K562 (cell line): ENCODE results near the gene FGFRL1. TPM values are rescaled to one million over a fixed set of nuclear protein-coding genes. Genes with fewer than 3 reads are reported as not detected.

Source experiments
- ATAC-seq: fragments of 200-7000 bp; cut with Tn5 transposase; 3 replicates; pipeline ENCODE4 v1.9.1; 2020; ENCODE audit warnings: moderate library complexity
- BruUV-seq: library from RNA; stranded (reverse); fragments of 400-500 nt; replicated peaks from 2 replicates; lab custom pipeline; 2021; lab: Mats Ljungman, UMichigan
- CTCF ChIA-PET: fragments of 300-600 bp; formaldehyde crosslinking; extraction: SDS; loops from one replicate; lab custom pipeline; 2021; ENCODE audit warnings: low intra/inter-chr PET ratio; lab: Yijun Ruan, JAX
- POLR2A ChIA-PET: fragments of 300-600, 350-650 bp; sonication (Branson Sonifier 250); formaldehyde crosslinking; extraction: SDS; loops from one replicate; lab custom pipeline; 2021; ENCODE audit warnings: antibody characterized with exemption, inconsistent platforms; lab: Yijun Ruan, JAX
- DNase-seq, 4 experiments: peaks; one replicate each; pipeline versions ENCODE4 v3.0.0 to v3.0.0-alpha.2; 2011 to 2018; ENCODE audit warnings: low spot score in 3 of 4, mixed read lengths in 3 of 4; ENCODE audit errors: extremely low read depth in 1 of 4
- FAIRE-seq: peaks from 2 replicates; lab custom pipeline; 2011; peaks lifted over from hg19 to GRCh38; lab: Jason Lieb, UNC
- H2AFZ ChIP-seq: 2 replicates; pipeline ENCODE4 v1.6.0; 2011; ENCODE audit warnings: low read depth, low read length, control low read depth, inconsistent platforms
- H3K27ac ChIP-seq: fragments of 200-600 bp; 3 replicates; pipeline ENCODE4 v1.8.0; 2011; ENCODE audit warnings: low read depth, mild to moderate bottlenecking, control low read depth, inconsistent platforms, low read length, moderate library complexity, mixed read lengths; ENCODE audit errors: extremely low read depth
- H3K27me3 ChIP-seq, 2 experiments: fragments of 300-600 bp in 1 of 2; 2 replicates in 1 of 2; 3 replicates in 1 of 2; pipeline versions ENCODE4 v1.6.0 to v1.8.0; 2011; ENCODE audit warnings: inconsistent platforms in 2 of 2, low read length in 2 of 2, mild to moderate bottlenecking in 1 of 2, mixed read lengths in 1 of 2, moderate library complexity in 1 of 2; ENCODE audit not compliant: control insufficient read depth in 2 of 2, insufficient read depth in 2 of 2
- H3K36me3 ChIP-seq: fragments of 300-600 bp; 3 replicates; pipeline ENCODE4 v1.8.0; 2011; ENCODE audit warnings: mild to moderate bottlenecking, low read length, inconsistent platforms; ENCODE audit not compliant: control insufficient read depth, insufficient read depth
- H3K4me1 ChIP-seq, 2 experiments: fragments of 200-600 bp in 1 of 2; replicated peaks in 1 of 2; 2 replicates in 1 of 2; 3 replicates in 1 of 2; pipeline versions ENCODE4 v1.5.1 to v1.8.0; 2011; ENCODE audit warnings: inconsistent platforms in 2 of 2, low read length in 2 of 2, mild to moderate bottlenecking in 1 of 2, mixed read lengths in 1 of 2, moderate library complexity in 1 of 2; ENCODE audit not compliant: control insufficient read depth in 2 of 2, insufficient read depth in 2 of 2
- H3K4me2 ChIP-seq: 2 replicates; pipeline ENCODE4 v1.6.1; 2011; ENCODE audit warnings: low read length, control low read depth, inconsistent platforms, mixed read lengths; ENCODE audit not compliant: insufficient read depth
- H3K4me3 ChIP-seq: fragments of 200-600 bp; sonication (generic), shearing (Covaris generic); 2 replicates; pipeline ENCODE4 v1.5.1; 2016; ENCODE audit warnings: control low read depth, inconsistent platforms
- H3K79me2 ChIP-seq: fragments of 200-600 bp; 3 replicates; pipeline ENCODE4 v1.8.0; 2011; ENCODE audit warnings: low read length, inconsistent platforms; ENCODE audit not compliant: control insufficient read depth, insufficient read depth
- H3K9ac ChIP-seq, 2 experiments: 2 replicates each; pipeline versions ENCODE4 v1.6.0 to v1.6.1; 2011; ENCODE audit warnings: low read depth in 2 of 2, low read length in 2 of 2, control low read depth in 1 of 2, inconsistent platforms in 1 of 2, mild to moderate bottlenecking in 1 of 2, mixed read lengths in 1 of 2; ENCODE audit not compliant: insufficient read depth in 1 of 2
- H3K9me1 ChIP-seq: one replicate; pipeline ENCODE4 v1.6.0; 2011; ENCODE audit warnings: inconsistent platforms, mild to moderate bottlenecking, low read length, moderate library complexity; ENCODE audit not compliant: control insufficient read depth, insufficient read depth
- H3K9me3 ChIP-seq: replicated peaks from 2 replicates; pipeline ENCODE4 v1.5.1; 2011; ENCODE audit warnings: low read depth, low read length, inconsistent platforms; ENCODE audit not compliant: control insufficient read depth, insufficient read depth
- H4K20me1 ChIP-seq: replicated peaks from 2 replicates; pipeline ENCODE4 v1.6.1; 2011; ENCODE audit warnings: low read length, inconsistent platforms, mixed read lengths; ENCODE audit not compliant: control insufficient read depth, insufficient read depth
- SIN3A ChIP-seq, 2 experiments: fragments of 150-350 bp in 1 of 2; IDR thresholded peaks; 2 replicates each; pipeline ENCODE4 v1.6.1; 2011 to 2016; ENCODE audit warnings: borderline replicate concordance in 2 of 2, low read depth in 2 of 2, low read length in 2 of 2, mild to moderate bottlenecking in 2 of 2, moderate library complexity in 2 of 2; ENCODE audit not compliant: control insufficient read depth in 1 of 2
- XRCC3 ChIP-seq: fragments of 450-650 bp; IDR thresholded peaks from 2 replicates; pipeline ENCODE4 v1.6.1; 2017; ENCODE audit warnings: mild to moderate bottlenecking, moderate library complexity
- ZNF175 ChIP-seq: fragments of 200-800 bp; sonication (Bioruptor generic); IDR thresholded peaks from 2 replicates; pipeline ENCODE4 v1.6.1; 2016; ENCODE audit warnings: low read depth, mild to moderate bottlenecking, missing genetic modification characterization, missing compliant biosample characterization
- ZNF277 ChIP-seq: fragments of 250-450 bp; sonication (Bioruptor Pico); IDR thresholded peaks from 2 replicates; pipeline ENCODE4 v1.8.0; 2022; ENCODE audit warnings: inconsistent platforms, mild to moderate bottlenecking, moderate library complexity, borderline replicate concordance
- WGBS: fragments of 100-300 bp; shearing (Covaris generic); methylation state at CpG from one replicate; pipeline ENCODE4 v1.1.6; 2016; ENCODE audit warnings: low coverage, mixed read lengths; ENCODE audit not compliant: insufficient coverage; ENCODE audit errors: missing lambda C conversion rate; 5-methylcytosine and 5-hydroxymethylcytosine counted together
- in situ Hi-C: fragments of 300-500 bp; cut with MboI; formaldehyde crosslinking; loops from 4 replicates; pipeline ENCODE4 v1.15.0; 2018; ENCODE audit warnings: inconsistent platforms, mixed read lengths
- intact Hi-C: fragments of 100-400 bp; cut with micrococcal nuclease; formaldehyde crosslinking; loops from 2 replicates; pipeline ENCODE4 v1.14.2; 2022
- polyA plus RNA-seq, 8 experiments: library from polyadenylated mRNA; depleted of rRNA in 4 of 8; stranded (reverse) in 5 of 8; unstranded in 3 of 8; fragments of >200 nt; fragmentation: Nextera tagmentation in 2 of 8; fragmentation: Illumina TruSeq in 1 of 8; extraction: Ambion mirVana in 2 of 8; extraction: Trizol in 1 of 8; gene quantifications; 2 replicates each; pipeline versions ENCODE4 v1.2.1 to v1.2.3, GENCODE V29; 2011 to 2014; ENCODE audit warnings: inconsistent platforms in 1 of 8, missing spikeins in 1 of 8
- total RNA-seq, 7 experiments: library from RNA; depleted of rRNA in 6 of 7; stranded (reverse); fragments of >200 nt in 6 of 7; fragmentation: Illumina TruSeq in 2 of 7; extraction: Trizol in 2 of 7; gene quantifications; 2 replicates each; pipeline versions ENCODE4 v1.2.1 to v1.2.3, GENCODE V29; 2011 to 2021; ENCODE audit warnings: low replicate concordance in 1 of 7
- TF ChIP-seq, protein P1 (sequence below): sonication (generic); formaldehyde crosslinking; IDR thresholded peaks from 2 replicates; pipeline ENCODE4 v1.8.0; 2022; ENCODE audit warnings: missing genetic modification reagents, mild to moderate bottlenecking, borderline replicate concordance
- TF ChIP-seq, protein P2 (sequence below): sonication (generic); formaldehyde crosslinking; IDR thresholded peaks from 2 replicates; pipeline ENCODE4 v1.8.1; 2023; ENCODE audit warnings: mild to moderate bottlenecking, missing genetic modification reagents

Gene FGFRL1
- total and polyA plus RNA-seq, 9 of the 15 experiments (the other 6 are each of a cell fraction or from before 2014, with no cell fraction given): 0.34 to 49.9 (median 14.6) TPM

- BruUV-seq: no TSS peak
- Histone ChIP-seq H3K4me2 (no peak overlapping the region), H3K9me1 (no peaks in the 10 kb centered on the region), H3K9me3 (no peaks in the 10 kb centered on the region), H3K27me3 (peaks cover 55 to 70% of the 10 kb centered on the region in 2 experiments), H3K4me1 (peaks cover 0 to 5% of the 10 kb centered on the region in 2 experiments; a peak in 1 of 5 replicates), H2AFZ (no peak overlapping the region), H3K4me3 (no peak overlapping the region), H3K27ac (no peak overlapping the region), H4K20me1 (no peaks in the 10 kb centered on the region), H3K9ac (no peak overlapping the region; a peak in 1 of 4 replicates), H3K79me2 (no peaks in the 10 kb centered on the region), H3K36me3 (no peaks in the 10 kb centered on the region)
- no peak for FAIRE-seq
- intact Hi-C loops (no loop called here), in situ Hi-C loops (no loop called here)
- no peak for ATAC-seq
- CTCF ChIA-PET: no interaction called here
- TF ChIP-seq ZNF277 (CRISPR knock-in tag) (no peak), SIN3A (IDR thresholded peaks at IDR 0.05; ENCODE audit: borderline replicate concordance in 2 of 2, control insufficient read depth in 1 of 2, low read depth in 2 of 2, low read length in 2 of 2) (no peak), ZNF175 (no peak), XRCC3 (no peak)
- TF ChIP-seq, protein P1, sequence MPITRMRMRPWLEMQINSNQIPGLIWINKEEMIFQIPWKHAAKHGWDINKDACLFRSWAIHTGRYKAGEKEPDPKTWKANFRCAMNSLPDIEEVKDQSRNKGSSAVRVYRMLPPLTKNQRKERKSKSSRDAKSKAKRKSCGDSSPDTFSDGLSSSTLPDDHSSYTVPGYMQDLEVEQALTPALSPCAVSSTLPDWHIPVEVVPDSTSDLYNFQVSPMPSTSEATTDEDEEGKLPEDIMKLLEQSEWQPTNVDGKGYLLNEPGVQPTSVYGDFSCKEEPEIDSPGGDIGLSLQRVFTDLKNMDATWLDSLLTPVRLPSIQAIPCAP (CRISPR knock-in tag): no peak
- TF ChIP-seq, protein P2, sequence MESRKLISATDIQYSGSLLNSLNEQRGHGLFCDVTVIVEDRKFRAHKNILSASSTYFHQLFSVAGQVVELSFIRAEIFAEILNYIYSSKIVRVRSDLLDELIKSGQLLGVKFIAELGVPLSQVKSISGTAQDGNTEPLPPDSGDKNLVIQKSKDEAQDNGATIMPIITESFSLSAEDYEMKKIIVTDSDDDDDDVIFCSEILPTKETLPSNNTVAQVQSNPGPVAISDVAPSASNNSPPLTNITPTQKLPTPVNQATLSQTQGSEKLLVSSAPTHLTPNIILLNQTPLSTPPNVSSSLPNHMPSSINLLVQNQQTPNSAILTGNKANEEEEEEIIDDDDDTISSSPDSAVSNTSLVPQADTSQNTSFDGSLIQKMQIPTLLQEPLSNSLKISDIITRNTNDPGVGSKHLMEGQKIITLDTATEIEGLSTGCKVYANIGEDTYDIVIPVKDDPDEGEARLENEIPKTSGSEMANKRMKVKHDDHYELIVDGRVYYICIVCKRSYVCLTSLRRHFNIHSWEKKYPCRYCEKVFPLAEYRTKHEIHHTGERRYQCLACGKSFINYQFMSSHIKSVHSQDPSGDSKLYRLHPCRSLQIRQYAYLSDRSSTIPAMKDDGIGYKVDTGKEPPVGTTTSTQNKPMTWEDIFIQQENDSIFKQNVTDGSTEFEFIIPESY (CRISPR knock-in tag): no peak
- POLR2A ChIA-PET: interaction anchor here (0.7 kb wide), 1 partner anchor 43 kb away, joined by 3 read pairs; no protein-coding TSS in a partner anchor
- WGBS: 3% methylated on average over 9 of the region's 9 CpGs
- DNase-seq: no peak
Observed at GRCh38 chr4:1074077-1074476, 62.7 kb downstream of the FGFRL1 start.
